Activated CD8-positive, alpha-beta T cell treated with anti-CD3 and anti-CD28 coated beads for 36 hours (primary cell): ENCODE data around the gene KIRREL3. TPM values are rescaled to one million over a fixed set of nuclear protein-coding genes. Genes with fewer than 3 reads are reported as not detected.
A peak's percentile ranks its signal among the peaks of the same experiment; 100 is the strongest.

ENCODE experiments used
- ATAC-seq: fragments of 200-7000 bp; cut with Tn5 transposase; one replicate; pipeline ENCODE4 v1.10.0; 2021; ENCODE audit warnings: mild to moderate bottlenecking, moderate library complexity
- CTCF ChIA-PET: fragments of 350-600 bp; sonication (Branson Sonifier 250); formaldehyde crosslinking; loops from one replicate; lab custom pipeline; 2021; ENCODE audit warnings: antibody characterized with exemption; lab: Charles Lee
- POLR2A ChIA-PET: fragments of 350-600 bp; sonication (Branson Sonifier 250); formaldehyde crosslinking; loops from one replicate; lab custom pipeline; 2021; ENCODE audit warnings: antibody characterized with exemption; lab: Charles Lee
- DNase-seq: peaks from one replicate; pipeline ENCODE4 v3.0.0-alpha.2; 2020
- H3K27ac Mint-ChIP-seq: one replicate; pipeline ENCODE4 v1.8.0; 2021; ENCODE audit warnings: mild to moderate bottlenecking, mixed read lengths
- H3K27me3 Mint-ChIP-seq: one replicate; pipeline ENCODE4 v1.8.0; 2021; ENCODE audit warnings: mixed read lengths
- H3K36me3 Mint-ChIP-seq: one replicate; pipeline ENCODE4 v1.8.0; 2021; ENCODE audit warnings: low read depth, mixed read lengths
- H3K4me1 Mint-ChIP-seq: one replicate; pipeline ENCODE4 v1.8.0; 2021; ENCODE audit warnings: low read depth, mixed read lengths
- H3K4me3 Mint-ChIP-seq: one replicate; pipeline ENCODE4 v1.8.0; 2021; ENCODE audit warnings: mild to moderate bottlenecking, moderate library complexity, mixed read lengths
- H3K9me3 Mint-ChIP-seq: one replicate; pipeline ENCODE4 v1.8.0; 2021; ENCODE audit warnings: mixed read lengths
- intact Hi-C: fragments of 100-400 bp; cut with micrococcal nuclease; formaldehyde crosslinking; loops from one replicate; pipeline ENCODE4 v1.10.0; 2022
- total RNA-seq, 2 experiments: library from RNA; stranded (reverse); gene quantifications; one replicate each; pipeline ENCODE4 v1.2.3, GENCODE V29; 2021
- TF ChIP-seq, protein P1 (sequence below): fragments of 200-600 bp; IDR thresholded peaks from one replicate; pipeline ENCODE4 v1.8.0; 2022; ENCODE audit warnings: antibody characterized with exemption, mild to moderate bottlenecking

KIRREL3 gene
- total RNA-seq, 2 experiments from 2014 or later = not detected

DNA sequence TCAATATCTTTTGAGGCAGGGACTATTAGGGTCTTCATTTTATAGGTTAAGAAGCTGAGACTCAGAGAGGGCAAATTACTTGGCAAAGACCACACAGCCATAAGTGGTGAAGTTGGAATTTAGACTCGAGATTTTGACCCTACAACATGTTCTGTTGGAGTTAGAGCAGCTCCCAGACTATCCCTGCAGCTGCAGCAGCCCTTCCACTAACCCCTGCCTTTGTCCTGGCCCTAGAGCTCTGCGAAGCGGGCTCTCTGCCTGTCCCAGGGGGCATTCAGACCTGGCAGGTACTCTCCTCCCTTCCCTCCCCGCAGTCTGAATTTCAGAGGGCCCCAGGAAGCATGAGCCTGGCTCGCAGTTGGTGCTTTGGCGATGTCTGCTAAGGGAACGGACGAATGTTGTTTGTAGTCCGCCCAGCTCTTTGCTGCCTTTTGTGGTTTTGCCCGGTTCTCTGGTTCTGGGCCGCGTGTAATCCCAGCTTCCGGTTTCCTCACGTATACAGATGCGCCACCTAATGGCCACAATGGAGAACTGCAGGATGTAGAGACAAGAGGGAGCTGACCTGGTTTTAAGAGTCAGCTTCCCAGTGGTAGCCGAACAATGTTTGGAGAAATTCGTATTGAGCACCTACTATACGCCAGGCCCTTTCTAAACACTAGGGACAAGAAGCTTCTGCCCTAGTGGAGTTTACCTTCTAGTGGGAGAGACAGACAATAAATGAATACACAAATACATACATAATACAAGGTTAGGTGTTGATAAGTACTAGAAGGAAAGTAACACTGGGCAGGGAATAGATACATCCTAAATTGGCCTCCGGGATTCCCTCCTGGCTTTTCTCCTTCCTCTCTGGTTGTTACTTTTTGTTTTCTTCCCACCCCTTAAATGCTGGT lies 519.9 kb downstream of the KIRREL3 start:
- ChIA-PET CTCF (interaction anchor here (0.6 to 3.5 kb wide), 44 partner anchors 9 to 481 kb away, joined by 3 to 76 read pairs (median 6); partner anchors contain the start of genes DCPS and ST3GAL4), POLR2A (interaction anchor here (0.6 to 1.5 kb wide), 8 partner anchors 9 to 212 kb away, joined by 3 to 8 read pairs (median 3); partner anchors contain the start of gene SRPRA)
- Mint-ChIP-seq H3K27ac (peak overlapping the region; percentile 81), H3K27me3 (peaks cover 3% of the 10 kb centered on the region), H3K9me3 (no peaks in the 10 kb centered on the region), H3K4me1 (peaks cover 18% of the 10 kb centered on the region), H3K4me3 (peak overlapping the region; percentile 36), H3K36me3 (no peaks in the 10 kb centered on the region)
- DNase-seq = peak; percentile 84
- peak; percentile 88 for ATAC-seq
- intact Hi-C loops = loop anchor here (1.0 to 5.0 kb wide), 2 partner anchors 39 to 173 kb away; no protein-coding TSS in a partner anchor
- TF ChIP-seq, protein P1, sequence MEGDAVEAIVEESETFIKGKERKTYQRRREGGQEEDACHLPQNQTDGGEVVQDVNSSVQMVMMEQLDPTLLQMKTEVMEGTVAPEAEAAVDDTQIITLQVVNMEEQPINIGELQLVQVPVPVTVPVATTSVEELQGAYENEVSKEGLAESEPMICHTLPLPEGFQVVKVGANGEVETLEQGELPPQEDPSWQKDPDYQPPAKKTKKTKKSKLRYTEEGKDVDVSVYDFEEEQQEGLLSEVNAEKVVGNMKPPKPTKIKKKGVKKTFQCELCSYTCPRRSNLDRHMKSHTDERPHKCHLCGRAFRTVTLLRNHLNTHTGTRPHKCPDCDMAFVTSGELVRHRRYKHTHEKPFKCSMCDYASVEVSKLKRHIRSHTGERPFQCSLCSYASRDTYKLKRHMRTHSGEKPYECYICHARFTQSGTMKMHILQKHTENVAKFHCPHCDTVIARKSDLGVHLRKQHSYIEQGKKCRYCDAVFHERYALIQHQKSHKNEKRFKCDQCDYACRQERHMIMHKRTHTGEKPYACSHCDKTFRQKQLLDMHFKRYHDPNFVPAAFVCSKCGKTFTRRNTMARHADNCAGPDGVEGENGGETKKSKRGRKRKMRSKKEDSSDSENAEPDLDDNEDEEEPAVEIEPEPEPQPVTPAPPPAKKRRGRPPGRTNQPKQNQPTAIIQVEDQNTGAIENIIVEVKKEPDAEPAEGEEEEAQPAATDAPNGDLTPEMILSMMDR = peak; percentile 87

DNA sequence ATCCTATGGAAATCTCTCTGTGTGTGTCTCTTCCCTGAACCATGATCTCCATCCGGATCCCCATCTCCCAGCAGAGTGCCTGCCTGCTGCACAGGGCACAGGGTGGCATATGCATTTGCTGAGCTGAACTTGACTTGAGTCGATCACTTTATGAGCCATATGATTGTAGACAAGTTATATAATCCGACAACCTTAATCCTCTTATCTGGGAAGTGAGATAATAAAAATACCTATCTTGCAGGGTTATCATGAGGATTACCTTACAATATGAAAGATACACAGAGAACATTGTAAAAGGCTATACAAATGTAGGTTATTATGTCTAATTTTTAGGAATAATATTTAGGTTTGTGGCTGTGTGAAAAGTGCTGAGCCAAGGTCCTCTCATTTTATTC lies 520.6 kb downstream of the KIRREL3 start:
- no peaks in the 10 kb centered on the region for H3K36me3 Mint-ChIP-seq
- ATAC-seq (no peak), DNase-seq (no peak)
- ChIA-PET POLR2A (interaction anchor here (0.6 to 1.5 kb wide), 9 partner anchors 10 to 469 kb away, joined by 3 to 8 read pairs (median 3); no protein-coding TSS in a partner anchor), CTCF (interaction anchor here (0.8 to 3.5 kb wide), 38 partner anchors 9 to 481 kb away, joined by 3 to 76 read pairs (median 6); partner anchors contain the start of genes DCPS and ST3GAL4)
- H3K27ac Mint-ChIP-seq = no peak overlapping the region
- intact Hi-C loops = loop anchor here (1.0 to 5.0 kb wide), 2 partner anchors 39 to 173 kb away; no protein-coding TSS in a partner anchor
- no peak overlapping the region for H3K4me3 Mint-ChIP-seq
- peaks cover 1% of the 10 kb centered on the region for H3K27me3 Mint-ChIP-seq
- TF ChIP-seq, protein P1 = no peak
- peaks cover 18% of the 10 kb centered on the region for H3K4me1 Mint-ChIP-seq
- H3K9me3 Mint-ChIP-seq = no peaks in the 10 kb centered on the region

DNA sequence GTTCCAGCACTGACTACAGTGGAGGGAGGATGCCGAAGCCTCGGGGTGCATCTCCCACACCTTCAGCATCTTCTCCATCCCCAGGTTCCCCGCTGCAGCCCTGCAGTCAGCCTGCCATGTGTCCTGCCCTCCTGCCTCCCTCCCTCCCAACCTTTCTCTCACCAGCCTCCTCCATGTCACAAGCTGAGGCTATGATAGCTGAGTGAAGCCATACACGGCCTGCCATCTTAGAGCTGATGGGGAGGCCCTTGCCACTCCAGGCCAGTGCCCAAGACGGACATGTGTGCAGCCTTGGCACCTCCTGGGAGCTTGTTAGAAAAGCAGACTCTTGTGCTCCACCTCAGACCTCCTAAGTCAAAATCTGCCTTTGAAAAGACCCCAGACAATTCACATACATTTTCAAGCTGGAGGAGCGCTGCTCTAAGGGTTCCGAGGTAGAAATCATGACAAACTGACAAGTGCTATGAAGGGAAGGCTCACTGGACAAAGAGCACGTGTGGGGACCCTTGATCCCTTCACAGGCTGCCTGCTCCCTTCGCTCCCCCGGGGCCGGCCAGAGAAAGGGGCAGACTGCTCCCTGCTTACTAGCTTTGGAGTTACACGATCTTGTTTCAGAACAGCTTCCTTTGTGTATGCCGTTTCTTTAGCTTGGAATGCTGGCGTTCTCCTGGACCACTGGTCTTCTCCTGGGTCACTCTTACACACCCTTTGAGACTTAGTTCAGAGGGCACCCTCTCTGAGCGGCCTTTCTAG lies 521.2 kb downstream of the KIRREL3 start:
- intact Hi-C loops = no loop called here
- ChIA-PET CTCF (interaction anchor here (0.8 to 3.5 kb wide), 13 partner anchors 10 to 175 kb away, joined by 3 to 76 read pairs (median 14); partner anchors contain the start of genes DCPS and ST3GAL4), POLR2A (interaction anchor here (0.6 to 0.9 kb wide), 3 partner anchors 38 to 470 kb away, joined by 3 to 4 read pairs (median 3); no protein-coding TSS in a partner anchor)
- ATAC-seq (no peak), DNase-seq (no peak)
- Mint-ChIP-seq H3K4me1 (peaks cover 18% of the 10 kb centered on the region), H3K36me3 (no peaks in the 10 kb centered on the region), H3K4me3 (no peak overlapping the region), H3K9me3 (no peaks in the 10 kb centered on the region), H3K27ac (no peak overlapping the region), H3K27me3 (peaks cover 1% of the 10 kb centered on the region)
- TF ChIP-seq, protein P1 = no peak

DNA sequence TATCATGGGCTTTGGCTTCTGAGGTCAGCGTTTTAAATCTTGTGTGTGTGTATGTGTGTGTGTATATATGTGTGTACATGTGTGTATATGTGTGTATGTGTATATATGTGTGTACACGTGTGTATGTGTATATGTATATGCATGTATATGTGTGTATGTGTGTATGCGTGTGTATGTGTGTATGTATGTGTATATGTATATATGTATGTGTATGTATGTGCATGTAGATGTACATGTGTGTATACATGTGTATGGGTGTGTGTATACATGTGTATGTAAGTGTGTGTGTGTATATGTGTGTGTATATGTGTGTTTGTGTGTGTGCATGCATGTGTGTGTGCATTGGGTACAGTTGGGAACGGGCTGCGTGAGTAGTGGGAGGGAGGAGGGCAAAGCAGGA lies 522.1 kb downstream of the KIRREL3 start:
- ATAC-seq (no peak), DNase-seq (no peak)
- Mint-ChIP-seq H3K27ac (no peak overlapping the region), H3K4me3 (no peak overlapping the region), H3K4me1 (peaks cover 18% of the 10 kb centered on the region), H3K27me3 (peaks cover 1% of the 10 kb centered on the region), H3K36me3 (no peaks in the 10 kb centered on the region), H3K9me3 (no peaks in the 10 kb centered on the region)
- intact Hi-C loops = no loop called here
- ChIA-PET POLR2A (interaction anchor here (1.2 kb wide), 1 partner anchor 10 kb away, joined by 3 read pairs; no protein-coding TSS in a partner anchor), CTCF (interaction anchor here (1.2 to 3.5 kb wide), 3 partner anchors 13 to 168 kb away, joined by 3 to 76 read pairs (median 65); no protein-coding TSS in a partner anchor)
- TF ChIP-seq, protein P1 = no peak
